ENCODE data around the gene TBCD. TPM values are rescaled to one million over a fixed set of nuclear protein-coding genes. Genes with fewer than 3 reads are reported as not detected.

TBCD gene
- total RNA-seq, 4 donors from 2014 or later = 30.5 to 94.3 (median 51.8) TPM

GRCh38 chr17:82851381-82851780 is 99.5 kb downstream of the TBCD start:
- ATAC-seq (ENCODE audit: low FRiP score) (no peak), DNase-seq (ENCODE audit: low spot score) (no peak)
- TF ChIP-seq, protein P1, sequence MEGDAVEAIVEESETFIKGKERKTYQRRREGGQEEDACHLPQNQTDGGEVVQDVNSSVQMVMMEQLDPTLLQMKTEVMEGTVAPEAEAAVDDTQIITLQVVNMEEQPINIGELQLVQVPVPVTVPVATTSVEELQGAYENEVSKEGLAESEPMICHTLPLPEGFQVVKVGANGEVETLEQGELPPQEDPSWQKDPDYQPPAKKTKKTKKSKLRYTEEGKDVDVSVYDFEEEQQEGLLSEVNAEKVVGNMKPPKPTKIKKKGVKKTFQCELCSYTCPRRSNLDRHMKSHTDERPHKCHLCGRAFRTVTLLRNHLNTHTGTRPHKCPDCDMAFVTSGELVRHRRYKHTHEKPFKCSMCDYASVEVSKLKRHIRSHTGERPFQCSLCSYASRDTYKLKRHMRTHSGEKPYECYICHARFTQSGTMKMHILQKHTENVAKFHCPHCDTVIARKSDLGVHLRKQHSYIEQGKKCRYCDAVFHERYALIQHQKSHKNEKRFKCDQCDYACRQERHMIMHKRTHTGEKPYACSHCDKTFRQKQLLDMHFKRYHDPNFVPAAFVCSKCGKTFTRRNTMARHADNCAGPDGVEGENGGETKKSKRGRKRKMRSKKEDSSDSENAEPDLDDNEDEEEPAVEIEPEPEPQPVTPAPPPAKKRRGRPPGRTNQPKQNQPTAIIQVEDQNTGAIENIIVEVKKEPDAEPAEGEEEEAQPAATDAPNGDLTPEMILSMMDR (IDR thresholded peaks at IDR 0.05) = no peak

DNA sequence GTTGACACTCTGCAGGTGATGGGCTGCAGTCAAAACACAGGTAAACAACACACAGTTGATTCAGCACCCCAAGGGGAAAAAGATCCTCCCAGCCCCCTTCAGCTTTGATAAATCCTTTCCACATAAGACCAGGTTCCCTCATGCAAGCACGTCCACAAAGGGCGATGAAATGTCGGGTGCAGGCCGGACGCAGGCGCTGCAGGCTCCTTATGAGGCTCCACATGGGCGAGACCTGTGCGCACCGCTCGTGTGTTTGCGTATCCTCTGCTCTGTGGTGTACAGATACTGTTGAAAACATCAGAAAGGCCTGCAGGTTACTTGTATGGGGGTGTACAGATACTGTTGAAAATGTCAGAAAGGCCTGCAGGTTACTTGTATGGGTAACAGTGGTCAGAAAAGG is 102.4 kb downstream of the TBCD start:
- TF ChIP-seq, protein P1 (IDR thresholded peaks at IDR 0.05) = no peak
- DNase-seq (ENCODE audit: low spot score) (no peak), ATAC-seq (ENCODE audit: low FRiP score) (no peak)

- ATAC-seq (ENCODE audit: low FRiP score) (no peak), DNase-seq (ENCODE audit: low spot score) (no peak)
- TF ChIP-seq, protein P1 (IDR thresholded peaks at IDR 0.05) = no peak
These were observed 104.5 kb downstream of the TBCD start for GRCh38 chr17:82856361-82856760.

GRCh38 chr17:82858376-82859126 is 106.7 kb downstream of the TBCD start:
- DNase-seq (ENCODE audit: low spot score) (no peak), ATAC-seq (ENCODE audit: low FRiP score) (no peak)
- TF ChIP-seq, protein P1 (IDR thresholded peaks at IDR 0.05) = no peak

- TF ChIP-seq, protein P1 (IDR thresholded peaks at IDR 0.05) = no peak
- DNase-seq (ENCODE audit: low spot score) (no peak), ATAC-seq (ENCODE audit: low FRiP score) (peak; percentile 37)
These were observed 107.9 kb downstream of the TBCD start for GRCh38 chr17:82859431-82860403.

DNA sequence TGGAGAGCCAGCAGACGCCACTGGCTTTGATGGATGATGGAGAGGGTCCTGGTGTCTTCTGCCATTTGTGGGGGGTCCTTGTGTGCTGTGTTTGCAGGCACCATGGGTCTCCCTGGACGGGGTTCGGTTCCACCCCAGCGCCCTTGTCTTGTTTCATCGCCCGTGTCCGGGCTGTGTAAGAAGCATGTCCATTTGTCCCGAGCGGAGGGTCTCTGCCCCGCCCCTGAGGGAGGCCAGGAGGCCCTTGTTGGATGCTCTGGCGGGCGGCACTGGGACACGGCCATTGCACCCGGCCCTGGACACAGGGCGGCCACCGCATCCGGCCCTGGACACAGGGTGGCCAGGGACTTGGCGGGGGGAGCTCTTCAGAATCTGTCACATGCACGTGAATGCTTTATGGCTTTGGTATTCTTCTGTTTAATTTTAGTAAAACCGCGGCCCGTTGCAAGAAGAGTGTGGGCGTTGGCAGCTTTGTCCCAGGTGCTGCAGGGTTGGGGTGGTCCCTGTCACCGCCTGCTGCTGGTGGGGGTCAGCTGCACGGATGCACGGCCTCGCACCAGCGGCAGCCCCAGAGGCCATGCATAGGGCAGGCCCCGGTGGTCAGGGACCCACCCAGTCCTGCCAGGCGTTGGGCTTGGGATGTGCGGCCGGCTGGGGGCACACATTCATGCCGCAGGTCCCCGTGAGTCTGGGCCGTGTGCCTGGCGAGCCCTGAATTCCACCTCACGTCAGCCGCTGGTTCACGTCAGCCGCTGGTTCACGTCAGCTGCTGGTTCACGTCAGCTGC is 108.9 kb downstream of the TBCD start:
- DNase-seq (ENCODE audit: low spot score) (no peak), ATAC-seq (ENCODE audit: low FRiP score) (no peak)
- TF ChIP-seq, protein P1 (IDR thresholded peaks at IDR 0.05) = no peak

All from omental fat pad (tissue), 4 donors.